ENCODE results near the gene CACNB2.
"Not testable (repeated sequence)": the region's sequence is repeated elsewhere in the genome, so short reads cannot be mapped to it uniquely, and the experiment has no call there.

The CACNB2 gene

GRCh38 chr10:18533896-18534295 is 393.7 kb downstream of the CACNB2 start:
- no peak for DNase-seq

- no peak for DNase-seq
Observed at GRCh38 chr10:18539335-18539734, 399.1 kb downstream of the CACNB2 start.

DNA sequence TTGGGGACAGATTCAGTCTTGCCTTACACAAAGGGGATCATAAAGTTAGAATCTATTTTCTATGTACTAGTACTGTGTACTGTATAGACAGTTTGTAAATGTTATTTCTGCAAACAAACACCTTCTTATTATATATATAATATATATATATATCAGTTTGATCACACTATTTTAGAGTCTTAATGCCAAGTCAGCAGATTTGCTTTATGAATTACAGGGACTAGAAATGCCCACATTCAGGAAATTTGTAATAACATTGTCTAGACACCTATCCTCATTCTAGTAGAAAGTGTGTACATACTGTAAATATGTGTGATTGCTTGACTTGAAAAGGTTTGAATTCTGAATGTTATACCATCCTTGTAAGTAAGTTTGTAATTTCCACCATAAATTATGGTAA is 400.0 kb downstream of the CACNB2 start:
- no peak for DNase-seq

DNA sequence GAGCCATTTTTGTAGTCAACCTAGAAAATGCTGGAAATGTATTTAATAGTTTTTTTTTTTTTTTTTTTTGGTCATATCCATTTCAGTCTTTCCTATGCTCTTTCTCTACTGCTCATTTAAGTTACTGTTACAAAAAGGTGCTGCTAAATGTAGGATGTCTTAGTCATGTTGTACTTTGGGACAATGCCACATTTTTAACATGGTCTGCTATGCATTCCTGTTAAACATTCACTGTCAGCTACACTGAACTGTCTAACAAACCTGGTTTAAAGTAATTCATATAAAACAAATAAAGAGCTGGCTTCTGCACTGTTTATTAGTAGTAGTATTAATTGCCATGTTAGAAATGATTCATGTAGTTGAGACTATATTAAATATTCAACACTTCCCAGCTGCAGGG is 402.6 kb downstream of the CACNB2 start:
- DNase-seq, result no peak

DNA sequence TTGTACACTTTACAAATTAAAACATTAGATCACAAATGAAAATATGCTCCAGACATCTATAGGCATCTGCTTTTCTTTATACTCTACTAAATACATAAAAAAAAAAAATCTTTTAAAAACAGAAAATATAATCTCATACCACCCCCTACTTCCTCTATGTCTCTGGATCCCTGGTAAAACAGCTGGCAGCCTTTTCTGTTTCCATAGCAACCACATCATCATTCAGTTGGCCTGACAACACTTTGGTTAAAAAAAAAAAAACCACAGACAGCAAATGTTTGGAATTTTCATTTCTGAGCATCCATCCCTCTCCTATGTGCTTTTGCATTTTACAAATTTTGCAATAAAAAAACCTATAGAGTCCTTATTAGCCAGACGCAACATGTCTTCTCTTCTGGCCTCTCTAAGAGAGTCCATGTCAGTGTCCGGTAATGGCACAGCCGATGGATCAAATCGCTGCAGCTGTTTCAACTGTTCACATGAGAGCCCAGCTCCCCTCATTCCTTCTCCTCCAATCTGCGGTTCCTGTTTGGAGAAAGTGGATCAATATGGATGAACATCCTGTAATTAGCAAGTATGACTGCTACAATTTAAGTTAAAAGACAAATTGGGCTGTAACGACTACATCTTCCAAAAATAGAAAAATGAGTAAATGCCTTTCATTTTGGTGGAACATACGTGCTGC is 405.5 kb downstream of the CACNB2 start:
- no peak for DNase-seq

GRCh38 chr10:18549105-18549504 is 408.9 kb downstream of the CACNB2 start:
- DNase-seq, result no peak

DNA sequence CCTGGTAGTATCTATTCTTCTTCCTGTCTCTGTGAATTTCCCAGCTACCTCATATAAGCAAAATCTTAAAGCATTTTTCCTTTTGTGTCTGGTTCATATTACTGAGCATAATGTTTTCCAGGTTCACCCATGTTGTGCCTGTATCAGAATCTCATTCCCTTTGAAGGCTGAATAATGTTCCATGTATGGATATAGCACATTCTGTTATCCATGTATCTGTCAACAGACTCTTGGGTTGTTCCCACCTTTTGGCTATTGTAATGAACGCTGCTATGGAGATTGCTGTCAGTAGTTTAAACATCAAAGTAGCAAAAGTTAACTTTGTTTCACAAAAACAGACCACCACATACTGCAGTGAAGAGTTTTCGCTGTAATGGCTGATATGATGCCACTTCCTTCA is 411.2 kb downstream of the CACNB2 start:
- no peak for DNase-seq

- DNase-seq, result no peak
Observed at GRCh38 chr10:18554479-18554878, 414.3 kb downstream of the CACNB2 start.

GRCh38 chr10:18556522-18557147 is 416.4 kb downstream of the CACNB2 start:
- DNase-seq, result no peak

- DNase-seq, result no peak
Observed at GRCh38 chr10:18557960-18558359, 417.7 kb downstream of the CACNB2 start.

- DNase-seq, result no peak
Observed at GRCh38 chr10:18561861-18562551, 421.8 kb downstream of the CACNB2 start.

GRCh38 chr10:18563003-18563726 is 422.9 kb downstream of the CACNB2 start:
- DNase-seq, result no peak

GRCh38 chr10:18565006-18565405 is 424.8 kb downstream of the CACNB2 start:
- no peak for DNase-seq

- DNase-seq, result no peak
Observed at GRCh38 chr10:18566177-18566576, 426.0 kb downstream of the CACNB2 start.

GRCh38 chr10:18567343-18567856 is 427.2 kb downstream of the CACNB2 start:
- DNase-seq, result no peak

- DNase-seq, result not testable (repeated sequence)
Observed at GRCh38 chr10:18570386-18570785, 430.2 kb downstream of the CACNB2 start.

DNA sequence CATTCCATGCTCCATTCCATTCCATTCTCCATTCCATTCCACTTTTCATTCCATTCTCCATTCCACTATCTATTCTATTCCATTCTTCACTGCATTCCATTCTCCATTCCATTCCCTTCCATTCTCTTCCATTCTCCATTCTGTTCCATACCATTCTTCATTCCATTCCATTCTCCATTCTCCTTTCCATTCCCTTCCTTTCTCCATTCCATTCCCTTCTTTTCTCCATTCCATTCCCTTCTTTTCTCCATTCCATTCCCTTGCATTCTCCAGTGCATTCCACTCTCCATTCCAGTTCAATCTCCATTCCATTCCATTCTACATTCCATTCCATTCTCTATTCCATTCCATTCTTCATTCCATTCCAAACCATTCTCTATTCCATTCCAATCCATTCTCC is 430.9 kb downstream of the CACNB2 start:
- no peak for DNase-seq

GRCh38 chr10:18571780-18572179 is 431.6 kb downstream of the CACNB2 start:
- no peak for DNase-seq

DNA sequence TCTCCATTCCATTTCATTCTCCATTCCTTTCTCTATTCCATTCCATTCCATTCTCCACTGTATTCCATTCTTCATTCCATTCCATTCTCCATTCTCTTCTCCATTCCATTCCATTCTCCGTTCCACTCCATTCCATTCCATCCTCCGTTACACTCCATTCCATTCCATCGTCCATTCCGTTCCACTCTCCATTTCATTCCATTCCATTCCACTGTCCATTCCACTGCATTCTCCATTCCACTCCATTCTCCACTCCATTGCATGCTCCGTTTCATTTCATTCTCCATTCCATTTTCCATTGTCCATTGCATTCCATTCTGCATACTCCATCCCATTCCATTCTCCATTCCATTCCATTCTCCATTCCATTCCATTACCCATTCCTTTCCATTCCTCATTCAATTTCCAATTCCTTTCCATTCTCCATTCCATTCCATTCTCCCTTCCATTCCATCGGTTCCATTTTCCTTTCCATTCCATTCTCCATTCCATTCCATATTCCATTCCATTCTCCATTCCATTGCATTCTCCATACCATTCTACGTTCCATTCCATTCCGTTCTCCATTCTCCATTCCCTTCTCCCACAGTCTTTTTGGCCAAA is 432.8 kb downstream of the CACNB2 start:
- DNase-seq, result no peak

GRCh38 chr10:18576586-18576985 is 436.4 kb downstream of the CACNB2 start:
- no peak for DNase-seq

GRCh38 chr10:18577823-18578685 is 437.8 kb downstream of the CACNB2 start:
- DNase-seq, result no peak

DNA sequence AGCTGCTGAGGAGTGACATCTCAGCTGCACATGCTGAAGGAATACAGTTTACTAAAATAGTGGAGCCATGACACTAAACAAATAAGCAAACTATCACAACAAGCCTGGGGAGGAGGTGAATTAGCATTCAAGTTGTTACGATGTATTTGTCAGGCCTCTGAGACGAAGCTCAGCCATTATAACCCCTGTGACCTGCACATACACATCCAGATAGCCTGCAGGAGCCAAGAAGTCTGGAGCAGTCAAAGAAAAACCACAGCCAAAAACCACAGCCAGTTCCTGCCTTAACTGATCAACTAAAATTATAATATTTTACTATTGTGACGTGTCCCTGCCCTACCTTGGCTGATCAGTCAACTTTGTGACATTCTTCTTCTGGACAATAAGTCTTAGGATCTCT is 442.6 kb downstream of the CACNB2 start:
- no peak for DNase-seq

All from SIG-M5 (cell line).